Measurements from ENCODE around the gene ANKRD11.

DNA sequence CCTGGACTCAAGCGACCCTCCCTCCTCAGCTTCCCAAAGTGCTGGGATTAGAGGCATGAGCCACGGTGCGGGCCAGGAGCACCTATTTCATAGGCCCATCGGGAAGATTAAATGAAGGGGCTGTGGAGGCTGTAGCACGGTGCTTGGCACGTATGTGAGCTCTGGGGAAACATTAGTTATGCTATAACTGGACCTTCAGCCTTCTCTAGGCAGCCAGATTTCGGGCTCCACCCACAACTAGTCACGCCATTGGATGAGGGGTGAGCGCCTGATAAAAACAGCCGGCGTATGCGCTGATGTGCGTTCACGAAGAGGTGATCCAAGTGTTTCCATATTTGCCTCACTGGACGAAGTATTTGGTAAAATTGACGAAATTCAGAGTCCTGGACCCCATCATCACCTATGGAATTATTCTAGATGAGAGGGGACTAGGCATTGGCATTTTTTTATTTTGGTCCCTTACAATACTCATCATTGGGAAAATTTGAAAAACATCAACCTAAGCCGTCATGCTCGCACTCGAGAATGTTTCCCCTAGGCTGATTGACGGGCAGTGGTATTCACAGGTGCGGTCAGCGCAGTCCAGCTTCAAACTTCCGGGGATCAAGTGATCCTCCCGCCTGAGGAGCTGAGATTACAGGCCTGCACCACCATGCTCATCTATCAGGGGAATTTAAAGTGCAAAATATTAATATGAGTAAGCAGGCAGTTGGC, 1.8 kb upstream of the ANKRD11 start:
- TF ChIP-seq SIN3A (IDR thresholded peaks at IDR 0.05; ENCODE audit: borderline replicate concordance, insufficient read depth, low read length) (no peak), POLR2AphosphoS5 (IDR thresholded peaks at IDR 0.05; ENCODE audit: low read depth, low read length) (no peak), TAF1 (IDR thresholded peaks at IDR 0.05; ENCODE audit: borderline replicate concordance, insufficient read depth, low read length) (no peak)
- TF ChIP-seq, protein P1, sequence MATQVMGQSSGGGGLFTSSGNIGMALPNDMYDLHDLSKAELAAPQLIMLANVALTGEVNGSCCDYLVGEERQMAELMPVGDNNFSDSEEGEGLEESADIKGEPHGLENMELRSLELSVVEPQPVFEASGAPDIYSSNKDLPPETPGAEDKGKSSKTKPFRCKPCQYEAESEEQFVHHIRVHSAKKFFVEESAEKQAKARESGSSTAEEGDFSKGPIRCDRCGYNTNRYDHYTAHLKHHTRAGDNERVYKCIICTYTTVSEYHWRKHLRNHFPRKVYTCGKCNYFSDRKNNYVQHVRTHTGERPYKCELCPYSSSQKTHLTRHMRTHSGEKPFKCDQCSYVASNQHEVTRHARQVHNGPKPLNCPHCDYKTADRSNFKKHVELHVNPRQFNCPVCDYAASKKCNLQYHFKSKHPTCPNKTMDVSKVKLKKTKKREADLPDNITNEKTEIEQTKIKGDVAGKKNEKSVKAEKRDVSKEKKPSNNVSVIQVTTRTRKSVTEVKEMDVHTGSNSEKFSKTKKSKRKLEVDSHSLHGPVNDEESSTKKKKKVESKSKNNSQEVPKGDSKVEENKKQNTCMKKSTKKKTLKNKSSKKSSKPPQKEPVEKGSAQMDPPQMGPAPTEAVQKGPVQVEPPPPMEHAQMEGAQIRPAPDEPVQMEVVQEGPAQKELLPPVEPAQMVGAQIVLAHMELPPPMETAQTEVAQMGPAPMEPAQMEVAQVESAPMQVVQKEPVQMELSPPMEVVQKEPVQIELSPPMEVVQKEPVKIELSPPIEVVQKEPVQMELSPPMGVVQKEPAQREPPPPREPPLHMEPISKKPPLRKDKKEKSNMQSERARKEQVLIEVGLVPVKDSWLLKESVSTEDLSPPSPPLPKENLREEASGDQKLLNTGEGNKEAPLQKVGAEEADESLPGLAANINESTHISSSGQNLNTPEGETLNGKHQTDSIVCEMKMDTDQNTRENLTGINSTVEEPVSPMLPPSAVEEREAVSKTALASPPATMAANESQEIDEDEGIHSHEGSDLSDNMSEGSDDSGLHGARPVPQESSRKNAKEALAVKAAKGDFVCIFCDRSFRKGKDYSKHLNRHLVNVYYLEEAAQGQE (IDR thresholded peaks at IDR 0.05; ENCODE audit: insufficient read depth in 1 of 2, low read depth in 2 of 2, low read length in 2 of 2), result no peak
